Loucy (cell line): Measurements from ENCODE around the gene PRRG3.

Experiments used
- CTCF ChIP-seq: fragments of 200-600 bp; sonication (generic); conservative IDR thresholded peaks from 2 replicates; pipeline ENCODE4 v1.5.1; 2014; ENCODE audit warnings: mild to moderate bottlenecking, antibody characterized with exemption, low read length
- EZH2phosphoT487 ChIP-seq: fragments of 200-600 bp; IDR thresholded peaks from 2 replicates; pipeline ENCODE4 v1.6.1; 2018; ENCODE audit warnings: antibody characterized with exemption, mild to moderate bottlenecking, moderate library complexity, borderline replicate concordance

- TF ChIP-seq CTCF (no peak), EZH2phosphoT487 (no peak)
Measured at GRCh38 chrX:151729056-151729725, 33.9 kb downstream of the PRRG3 start.
